K562 (cell line): ENCODE results near the gene PHACTR3. TPM values are rescaled to one million over a fixed set of nuclear protein-coding genes. Genes with fewer than 3 reads are reported as not detected.

ENCODE experiments used
- CBX1 ChIP-seq: sonication (generic); IDR thresholded peaks from 2 replicates; pipeline ENCODE4 v1.6.1; 2016; ENCODE audit warnings: antibody characterized with exemption, low read depth, mild to moderate bottlenecking
- GATA2 ChIP-seq: sonication (generic); formaldehyde crosslinking; IDR thresholded peaks from 2 replicates; pipeline ENCODE4 v1.4.0; 2020; ENCODE audit warnings: mild to moderate bottlenecking, missing genetic modification reagents
- GTF2F1 ChIP-seq: IDR thresholded peaks from 2 replicates; pipeline ENCODE4 v1.6.1; 2011; ENCODE audit warnings: low read depth, low read length, improper control_type of control experiment
- RFX5 ChIP-seq: IDR thresholded peaks from 2 replicates; pipeline ENCODE4 v1.6.1; 2011; ENCODE audit warnings: low read depth, mild to moderate bottlenecking, improper control_type of control experiment, low read length
- SIN3A ChIP-seq, 2 experiments: fragments of 150-350 bp in 1 of 2; IDR thresholded peaks; 2 replicates each; pipeline ENCODE4 v1.6.1; 2011 to 2016; ENCODE audit warnings: borderline replicate concordance in 2 of 2, low read depth in 2 of 2, low read length in 2 of 2, mild to moderate bottlenecking in 2 of 2, moderate library complexity in 2 of 2; ENCODE audit not compliant: control insufficient read depth in 1 of 2
- TAF1 ChIP-seq: IDR thresholded peaks from 2 replicates; pipeline ENCODE4 v1.6.1; 2011; ENCODE audit warnings: mild to moderate bottlenecking, low read length, moderate library complexity; ENCODE audit not compliant: insufficient read depth, control insufficient read depth, severe bottlenecking; ENCODE audit errors: extremely low read depth
- TBP ChIP-seq: optimal IDR thresholded peaks from 2 replicates; pipeline ENCODE3; 2011; ENCODE audit warnings: low read depth, low read length, improper control_type of control experiment
- ZNF140 ChIP-seq: fragments of 250-450 bp; sonication (Bioruptor Pico); IDR thresholded peaks from 2 replicates; pipeline ENCODE4 v1.8.0; 2021; ENCODE audit warnings: moderate library complexity, mild to moderate bottlenecking, inconsistent platforms
- ZNF274 ChIP-seq: IDR thresholded peaks from 2 replicates; pipeline ENCODE4 v1.6.1; 2011; ENCODE audit warnings: low read depth, mild to moderate bottlenecking, low read length, moderate library complexity, borderline replicate concordance
- ZNF436 ChIP-seq: fragments of 250-450, 450-650 bp; sonication (Bioruptor Pico); formaldehyde crosslinking; IDR thresholded peaks from 2 replicates; pipeline ENCODE4 v1.7.0; 2020; ENCODE audit warnings: mild to moderate bottlenecking
- polyA plus RNA-seq, 8 experiments: library from polyadenylated mRNA; depleted of rRNA in 4 of 8; stranded (reverse) in 5 of 8; unstranded in 3 of 8; fragments of >200 nt; fragmentation: Nextera tagmentation in 2 of 8; fragmentation: Illumina TruSeq in 1 of 8; extraction: Ambion mirVana in 2 of 8; extraction: Trizol in 1 of 8; gene quantifications; 2 replicates each; pipeline versions ENCODE4 v1.2.1 to v1.2.3, GENCODE V29; 2011 to 2014; ENCODE audit warnings: inconsistent platforms in 1 of 8, missing spikeins in 1 of 8
- total RNA-seq, 7 experiments: library from RNA; depleted of rRNA in 6 of 7; stranded (reverse); fragments of >200 nt in 6 of 7; fragmentation: Illumina TruSeq in 2 of 7; extraction: Trizol in 2 of 7; gene quantifications; 2 replicates each; pipeline versions ENCODE4 v1.2.1 to v1.2.3, GENCODE V29; 2011 to 2021; ENCODE audit warnings: low replicate concordance in 1 of 7
- TF ChIP-seq, protein P1 (sequence below): fragments of 200-600 bp; sonication (generic); IDR thresholded peaks from one replicate; pipeline ENCODE4 v1.6.1; 2012; ENCODE audit warnings: mild to moderate bottlenecking, low read depth, low read length, inconsistent platforms
- TF ChIP-seq, protein P2 (sequence below), 2 experiments: IDR thresholded peaks; 2 replicates each; pipeline ENCODE4 v1.6.1; 2012; ENCODE audit warnings: improper control_type of control experiment in 2 of 2, low read depth in 2 of 2, low read length in 2 of 2, borderline replicate concordance in 1 of 2
- TF ChIP-seq, protein P3 (sequence below): fragments of 250-450 bp; sonication (Bioruptor Pico); IDR thresholded peaks from 2 replicates; pipeline ENCODE4 v1.8.0; 2022; ENCODE audit warnings: inconsistent platforms, mild to moderate bottlenecking, moderate library complexity, borderline replicate concordance

The PHACTR3 gene
- total and polyA plus RNA-seq, 9 of the 15 experiments (the other 6 are each of a cell fraction or from before 2014, with no cell fraction given) = not detected

DNA sequence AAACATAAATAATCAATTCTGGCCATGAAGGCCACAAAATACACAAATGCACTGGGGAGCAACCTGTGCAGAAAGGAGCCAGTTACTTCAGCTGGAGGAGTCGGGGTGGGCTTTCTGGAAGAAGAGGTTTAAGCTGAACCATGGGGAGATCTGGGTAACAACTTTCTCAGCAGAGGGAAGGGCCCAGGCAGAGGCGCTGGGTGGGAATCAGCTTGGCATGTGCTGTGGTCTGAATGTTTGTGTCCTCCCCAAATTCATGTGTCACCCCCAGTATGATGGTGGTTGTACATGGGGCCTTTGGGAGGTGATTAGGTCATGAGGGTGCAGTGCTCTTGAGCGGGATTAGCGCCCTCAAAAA is 221.2 kb downstream of the PHACTR3 start (continued):
- TF ChIP-seq, protein P1, sequence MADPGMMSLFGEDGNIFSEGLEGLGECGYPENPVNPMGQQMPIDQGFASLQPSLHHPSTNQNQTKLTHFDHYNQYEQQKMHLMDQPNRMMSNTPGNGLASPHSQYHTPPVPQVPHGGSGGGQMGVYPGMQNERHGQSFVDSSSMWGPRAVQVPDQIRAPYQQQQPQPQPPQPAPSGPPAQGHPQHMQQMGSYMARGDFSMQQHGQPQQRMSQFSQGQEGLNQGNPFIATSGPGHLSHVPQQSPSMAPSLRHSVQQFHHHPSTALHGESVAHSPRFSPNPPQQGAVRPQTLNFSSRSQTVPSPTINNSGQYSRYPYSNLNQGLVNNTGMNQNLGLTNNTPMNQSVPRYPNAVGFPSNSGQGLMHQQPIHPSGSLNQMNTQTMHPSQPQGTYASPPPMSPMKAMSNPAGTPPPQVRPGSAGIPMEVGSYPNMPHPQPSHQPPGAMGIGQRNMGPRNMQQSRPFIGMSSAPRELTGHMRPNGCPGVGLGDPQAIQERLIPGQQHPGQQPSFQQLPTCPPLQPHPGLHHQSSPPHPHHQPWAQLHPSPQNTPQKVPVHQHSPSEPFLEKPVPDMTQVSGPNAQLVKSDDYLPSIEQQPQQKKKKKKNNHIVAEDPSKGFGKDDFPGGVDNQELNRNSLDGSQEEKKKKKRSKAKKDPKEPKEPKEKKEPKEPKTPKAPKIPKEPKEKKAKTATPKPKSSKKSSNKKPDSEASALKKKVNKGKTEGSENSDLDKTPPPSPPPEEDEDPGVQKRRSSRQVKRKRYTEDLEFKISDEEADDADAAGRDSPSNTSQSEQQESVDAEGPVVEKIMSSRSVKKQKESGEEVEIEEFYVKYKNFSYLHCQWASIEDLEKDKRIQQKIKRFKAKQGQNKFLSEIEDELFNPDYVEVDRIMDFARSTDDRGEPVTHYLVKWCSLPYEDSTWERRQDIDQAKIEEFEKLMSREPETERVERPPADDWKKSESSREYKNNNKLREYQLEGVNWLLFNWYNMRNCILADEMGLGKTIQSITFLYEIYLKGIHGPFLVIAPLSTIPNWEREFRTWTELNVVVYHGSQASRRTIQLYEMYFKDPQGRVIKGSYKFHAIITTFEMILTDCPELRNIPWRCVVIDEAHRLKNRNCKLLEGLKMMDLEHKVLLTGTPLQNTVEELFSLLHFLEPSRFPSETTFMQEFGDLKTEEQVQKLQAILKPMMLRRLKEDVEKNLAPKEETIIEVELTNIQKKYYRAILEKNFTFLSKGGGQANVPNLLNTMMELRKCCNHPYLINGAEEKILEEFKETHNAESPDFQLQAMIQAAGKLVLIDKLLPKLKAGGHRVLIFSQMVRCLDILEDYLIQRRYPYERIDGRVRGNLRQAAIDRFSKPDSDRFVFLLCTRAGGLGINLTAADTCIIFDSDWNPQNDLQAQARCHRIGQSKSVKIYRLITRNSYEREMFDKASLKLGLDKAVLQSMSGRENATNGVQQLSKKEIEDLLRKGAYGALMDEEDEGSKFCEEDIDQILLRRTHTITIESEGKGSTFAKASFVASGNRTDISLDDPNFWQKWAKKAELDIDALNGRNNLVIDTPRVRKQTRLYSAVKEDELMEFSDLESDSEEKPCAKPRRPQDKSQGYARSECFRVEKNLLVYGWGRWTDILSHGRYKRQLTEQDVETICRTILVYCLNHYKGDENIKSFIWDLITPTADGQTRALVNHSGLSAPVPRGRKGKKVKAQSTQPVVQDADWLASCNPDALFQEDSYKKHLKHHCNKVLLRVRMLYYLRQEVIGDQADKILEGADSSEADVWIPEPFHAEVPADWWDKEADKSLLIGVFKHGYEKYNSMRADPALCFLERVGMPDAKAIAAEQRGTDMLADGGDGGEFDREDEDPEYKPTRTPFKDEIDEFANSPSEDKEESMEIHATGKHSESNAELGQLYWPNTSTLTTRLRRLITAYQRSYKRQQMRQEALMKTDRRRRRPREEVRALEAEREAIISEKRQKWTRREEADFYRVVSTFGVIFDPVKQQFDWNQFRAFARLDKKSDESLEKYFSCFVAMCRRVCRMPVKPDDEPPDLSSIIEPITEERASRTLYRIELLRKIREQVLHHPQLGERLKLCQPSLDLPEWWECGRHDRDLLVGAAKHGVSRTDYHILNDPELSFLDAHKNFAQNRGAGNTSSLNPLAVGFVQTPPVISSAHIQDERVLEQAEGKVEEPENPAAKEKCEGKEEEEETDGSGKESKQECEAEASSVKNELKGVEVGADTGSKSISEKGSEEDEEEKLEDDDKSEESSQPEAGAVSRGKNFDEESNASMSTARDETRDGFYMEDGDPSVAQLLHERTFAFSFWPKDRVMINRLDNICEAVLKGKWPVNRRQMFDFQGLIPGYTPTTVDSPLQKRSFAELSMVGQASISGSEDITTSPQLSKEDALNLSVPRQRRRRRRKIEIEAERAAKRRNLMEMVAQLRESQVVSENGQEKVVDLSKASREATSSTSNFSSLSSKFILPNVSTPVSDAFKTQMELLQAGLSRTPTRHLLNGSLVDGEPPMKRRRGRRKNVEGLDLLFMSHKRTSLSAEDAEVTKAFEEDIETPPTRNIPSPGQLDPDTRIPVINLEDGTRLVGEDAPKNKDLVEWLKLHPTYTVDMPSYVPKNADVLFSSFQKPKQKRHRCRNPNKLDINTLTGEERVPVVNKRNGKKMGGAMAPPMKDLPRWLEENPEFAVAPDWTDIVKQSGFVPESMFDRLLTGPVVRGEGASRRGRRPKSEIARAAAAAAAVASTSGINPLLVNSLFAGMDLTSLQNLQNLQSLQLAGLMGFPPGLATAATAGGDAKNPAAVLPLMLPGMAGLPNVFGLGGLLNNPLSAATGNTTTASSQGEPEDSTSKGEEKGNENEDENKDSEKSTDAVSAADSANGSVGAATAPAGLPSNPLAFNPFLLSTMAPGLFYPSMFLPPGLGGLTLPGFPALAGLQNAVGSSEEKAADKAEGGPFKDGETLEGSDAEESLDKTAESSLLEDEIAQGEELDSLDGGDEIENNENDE = no peak
- no peak for TF ChIP-seq RFX5
- no peak for TF ChIP-seq GATA2 (CRISPR knock-in tag)
- no peak for TF ChIP-seq GTF2F1
- TF ChIP-seq, protein P2, sequence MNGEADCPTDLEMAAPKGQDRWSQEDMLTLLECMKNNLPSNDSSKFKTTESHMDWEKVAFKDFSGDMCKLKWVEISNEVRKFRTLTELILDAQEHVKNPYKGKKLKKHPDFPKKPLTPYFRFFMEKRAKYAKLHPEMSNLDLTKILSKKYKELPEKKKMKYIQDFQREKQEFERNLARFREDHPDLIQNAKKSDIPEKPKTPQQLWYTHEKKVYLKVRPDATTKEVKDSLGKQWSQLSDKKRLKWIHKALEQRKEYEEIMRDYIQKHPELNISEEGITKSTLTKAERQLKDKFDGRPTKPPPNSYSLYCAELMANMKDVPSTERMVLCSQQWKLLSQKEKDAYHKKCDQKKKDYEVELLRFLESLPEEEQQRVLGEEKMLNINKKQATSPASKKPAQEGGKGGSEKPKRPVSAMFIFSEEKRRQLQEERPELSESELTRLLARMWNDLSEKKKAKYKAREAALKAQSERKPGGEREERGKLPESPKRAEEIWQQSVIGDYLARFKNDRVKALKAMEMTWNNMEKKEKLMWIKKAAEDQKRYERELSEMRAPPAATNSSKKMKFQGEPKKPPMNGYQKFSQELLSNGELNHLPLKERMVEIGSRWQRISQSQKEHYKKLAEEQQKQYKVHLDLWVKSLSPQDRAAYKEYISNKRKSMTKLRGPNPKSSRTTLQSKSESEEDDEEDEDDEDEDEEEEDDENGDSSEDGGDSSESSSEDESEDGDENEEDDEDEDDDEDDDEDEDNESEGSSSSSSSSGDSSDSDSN (IDR thresholded peaks at IDR 0.05; ENCODE audit: borderline replicate concordance in 1 of 2, low read depth in 2 of 2, low read length in 2 of 2) = no peak
- TF ChIP-seq TBP = no peak
- TF ChIP-seq, protein P3, sequence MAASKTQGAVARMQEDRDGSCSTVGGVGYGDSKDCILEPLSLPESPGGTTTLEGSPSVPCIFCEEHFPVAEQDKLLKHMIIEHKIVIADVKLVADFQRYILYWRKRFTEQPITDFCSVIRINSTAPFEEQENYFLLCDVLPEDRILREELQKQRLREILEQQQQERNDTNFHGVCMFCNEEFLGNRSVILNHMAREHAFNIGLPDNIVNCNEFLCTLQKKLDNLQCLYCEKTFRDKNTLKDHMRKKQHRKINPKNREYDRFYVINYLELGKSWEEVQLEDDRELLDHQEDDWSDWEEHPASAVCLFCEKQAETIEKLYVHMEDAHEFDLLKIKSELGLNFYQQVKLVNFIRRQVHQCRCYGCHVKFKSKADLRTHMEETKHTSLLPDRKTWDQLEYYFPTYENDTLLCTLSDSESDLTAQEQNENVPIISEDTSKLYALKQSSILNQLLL = no peak
- TF ChIP-seq ZNF140 = no peak
- no peak for TF ChIP-seq SIN3A (IDR thresholded peaks at IDR 0.05; ENCODE audit: borderline replicate concordance in 2 of 2, control insufficient read depth in 1 of 2, low read depth in 2 of 2, low read length in 2 of 2)
- no peak for TF ChIP-seq TAF1
- no peak for TF ChIP-seq ZNF436 (CRISPR knock-in tag)
- TF ChIP-seq CBX1 = no peak
- no peak for TF ChIP-seq ZNF274
